C1 segment of cervical spinal cord (tissue), 14 donors: ENCODE results near the gene OR6F1.
"Not testable (repeated sequence)": the region's sequence is repeated elsewhere in the genome, so short reads cannot be mapped to it uniquely, and the experiment has no call there.

Experiments used
- DNase-seq, 14 donors: peaks; one replicate each; lab custom pipeline; 2025; lab: John Stamatoyannopoulos, UW

OR6F1 gene

GRCh38 chr1:247716546-247716945 lies at the start of gene OR6F1:
TSS of gene OR6F1 (minus strand) at chr1:247716646. CDS start at chr1:247712755, 3,891 bp downstream.
- no peak for DNase-seq

GRCh38 chr1:247760456-247760855 lies 44.0 kb upstream of the OR6F1 start, which contains the start of gene OR1C1:
TSS of gene OR1C1 (minus strand) at chr1:247760556. CDS start at chr1:247758406, 2,150 bp downstream.
- no peak for DNase-seq

DNA sequence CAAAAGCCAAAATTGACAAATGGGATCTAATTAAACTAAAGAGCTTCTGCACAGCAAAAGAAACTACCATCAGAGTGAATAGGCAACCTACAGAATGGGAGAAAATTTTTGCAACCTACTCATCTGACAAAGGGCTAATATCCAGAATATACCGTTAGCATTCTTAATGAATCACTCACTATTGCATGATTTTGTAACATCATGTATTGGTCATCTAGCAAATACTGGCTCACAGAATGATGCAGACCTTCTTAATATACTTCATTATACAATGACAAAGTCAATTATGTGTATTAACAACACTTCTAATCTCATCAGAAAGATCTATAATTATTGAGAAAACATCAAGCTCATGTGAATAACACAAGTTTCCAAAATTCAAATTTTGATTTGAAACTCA lies 37.9 kb upstream of the OR6F1 start:
- DNase-seq, result not testable (repeated sequence)

DNA sequence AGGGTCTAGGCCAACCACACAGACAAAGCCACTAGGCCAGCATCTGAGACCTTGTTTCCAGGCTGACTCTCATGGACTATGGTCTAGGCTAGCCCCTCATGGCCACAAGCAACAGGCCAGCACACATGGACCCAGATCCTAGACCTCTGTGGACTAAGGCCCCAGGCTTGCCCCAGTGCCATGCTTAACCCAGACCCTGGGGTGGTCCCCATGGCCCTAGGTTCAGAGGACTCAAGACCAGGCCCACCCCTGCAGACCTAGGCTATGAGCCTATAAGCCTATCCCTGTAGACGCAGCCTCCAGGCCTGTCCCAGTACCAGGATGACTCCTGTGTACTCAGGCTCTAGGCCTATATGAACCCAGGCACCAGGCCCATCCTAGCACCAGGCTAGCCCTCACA lies 33.4 kb upstream of the OR6F1 start:
- no peak for DNase-seq

DNA sequence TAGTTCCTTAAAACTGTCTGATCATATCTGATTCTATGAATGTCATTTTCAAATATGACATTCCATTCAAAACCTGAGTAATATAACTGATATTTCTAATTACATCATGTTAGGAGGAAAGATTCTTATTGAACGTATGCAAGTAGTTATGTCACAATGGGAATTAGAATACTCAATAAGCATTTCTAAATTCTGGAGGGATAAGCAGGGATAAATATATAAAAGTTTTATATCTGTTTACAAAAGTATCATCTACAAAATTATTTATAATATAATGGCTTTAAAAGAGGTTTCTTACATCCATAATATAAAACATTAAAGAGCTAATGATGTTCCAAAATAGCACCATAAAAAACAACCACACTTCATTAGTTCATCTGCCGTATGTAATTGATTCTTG lies 31.6 kb upstream of the OR6F1 start, which contains the start of gene OR14A2:
Gene OR14A2 (minus strand): TSS at position 101 of the 400 bp plus-strand sequence.
- DNase-seq, result no peak

DNA sequence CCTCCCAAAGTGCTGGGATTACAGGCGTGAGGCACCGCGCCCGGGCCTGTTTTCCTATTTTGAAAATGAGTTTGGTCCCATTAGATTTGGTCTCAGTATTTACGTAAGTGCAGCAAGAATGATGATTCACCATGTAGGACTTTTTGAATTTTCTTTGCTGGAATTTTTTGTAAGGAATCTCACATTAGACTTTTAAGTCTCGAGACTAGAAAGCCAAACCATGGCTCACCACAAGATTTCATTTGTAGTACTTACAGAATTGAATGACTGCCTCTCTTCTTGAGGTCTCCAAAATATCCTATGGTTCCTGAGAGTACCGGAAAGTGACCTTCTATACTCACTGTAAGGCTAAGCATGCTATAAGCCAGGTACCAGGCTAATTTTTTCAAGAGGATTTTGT lies 31.2 kb upstream of the OR6F1 start:
- DNase-seq, result no peak

DNA sequence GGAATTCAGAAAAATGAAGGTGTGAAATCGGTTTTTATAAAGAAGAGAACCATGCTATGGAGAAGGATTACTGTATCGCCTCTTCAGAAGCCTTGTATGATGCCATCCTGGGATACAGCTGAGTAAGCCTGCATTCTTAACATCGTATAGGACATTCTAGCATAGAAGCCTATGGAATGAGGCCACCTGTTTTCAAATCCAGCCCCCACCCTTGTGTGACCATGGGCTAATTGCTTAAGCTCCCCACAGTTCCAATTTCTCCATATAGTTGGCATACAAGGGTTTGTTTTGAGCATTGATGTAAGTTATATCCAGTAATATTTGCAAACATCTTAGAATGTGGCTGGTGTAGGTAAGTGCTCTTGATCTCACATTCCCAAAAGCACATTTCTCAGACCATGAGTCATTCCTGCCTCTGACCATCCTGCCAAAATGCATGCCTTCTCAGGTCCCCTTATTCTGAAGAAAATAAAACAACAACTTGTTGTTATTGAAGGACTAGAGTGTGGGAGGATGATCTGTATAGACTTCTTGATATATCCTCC lies 30.0 kb upstream of the OR6F1 start:
- no peak for DNase-seq

GRCh38 chr1:247742215-247742760 lies 25.8 kb upstream of the OR6F1 start:
- not testable (repeated sequence) for DNase-seq

DNA sequence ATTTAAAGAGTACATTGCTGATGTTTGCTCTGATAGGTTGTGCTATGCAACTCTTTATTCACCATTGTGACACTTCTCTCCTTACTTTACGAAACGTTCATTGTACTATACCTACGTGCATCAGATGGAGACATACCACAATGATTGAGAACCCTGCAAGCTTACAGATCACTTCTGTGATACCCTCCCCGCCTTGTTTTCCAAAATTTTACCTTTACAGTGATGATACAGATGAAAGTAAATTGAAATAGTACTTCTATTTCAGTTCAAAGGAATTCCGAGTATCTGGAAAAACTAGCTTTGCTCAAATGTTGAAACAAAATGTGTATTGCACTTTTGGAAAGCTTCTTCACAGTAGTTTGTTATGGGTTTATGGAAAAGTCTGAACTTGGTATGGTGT lies 25.3 kb upstream of the OR6F1 start:
- no peak for DNase-seq

DNA sequence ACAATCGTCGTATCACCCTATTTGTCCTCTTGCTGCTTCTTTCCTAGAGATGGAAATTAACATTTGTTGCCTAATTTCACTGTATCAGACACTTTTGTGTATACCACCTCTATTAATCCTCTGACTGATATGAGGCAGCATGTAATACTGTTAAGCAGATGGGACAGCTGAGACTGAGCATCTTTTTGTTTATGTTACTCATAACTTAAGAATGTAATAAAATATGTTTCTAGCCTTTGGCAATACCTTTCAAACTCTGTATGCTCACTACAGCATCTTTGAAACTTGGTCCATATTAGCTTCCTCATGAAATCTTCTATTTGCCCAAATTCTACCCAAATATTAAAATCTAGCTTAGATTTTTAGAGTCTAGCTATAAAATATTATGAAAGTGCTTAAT lies 24.3 kb upstream of the OR6F1 start:
- DNase-seq, result no peak

DNA sequence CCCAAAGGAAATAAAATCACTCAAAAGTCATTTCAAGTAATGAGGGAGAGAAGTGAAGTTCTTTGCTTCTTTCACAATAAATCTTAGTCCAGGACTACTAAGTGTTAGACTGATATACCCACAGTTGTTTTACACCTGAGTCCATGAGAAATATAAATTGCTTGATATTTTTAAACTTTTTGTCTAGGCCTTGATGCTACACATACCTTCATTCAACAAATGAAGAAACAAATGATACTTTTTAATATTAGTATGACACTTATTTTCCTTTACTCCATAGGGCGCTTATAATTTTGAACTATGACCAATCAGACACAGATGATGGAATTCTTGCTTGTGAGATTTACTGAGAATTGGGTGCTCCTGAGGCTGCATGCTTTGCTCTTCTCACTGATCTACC lies 21.9 kb upstream of the OR6F1 start, which contains the start of gene OR14K1:
Gene OR14K1 (plus strand): TSS at position 301 of the 400 bp plus-strand sequence. CDS start 0 bp downstream, at position 301.
- no peak for DNase-seq

DNA sequence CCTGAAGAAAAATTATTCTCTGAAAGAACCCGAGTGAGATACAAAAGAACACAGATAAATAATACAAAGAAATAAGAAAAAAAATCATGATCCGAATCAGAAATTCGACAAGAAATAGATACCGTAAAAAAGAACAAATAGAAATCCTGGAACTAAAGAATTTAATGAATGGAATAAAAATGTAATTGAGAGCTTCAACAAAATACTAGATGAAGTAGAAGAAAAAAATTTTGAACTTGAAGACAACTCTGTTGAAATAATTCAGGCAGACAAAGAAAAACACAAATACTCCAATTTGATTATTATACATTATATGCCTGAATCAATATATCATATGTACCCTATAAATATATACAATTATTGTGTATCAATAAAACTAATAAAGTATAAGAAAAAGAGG lies 4.8 kb upstream of the OR6F1 start:
- no peak for DNase-seq

- DNase-seq, result no peak
Observed at GRCh38 chr1:247713753-247714152, 2.7 kb downstream of the OR6F1 start.

DNA sequence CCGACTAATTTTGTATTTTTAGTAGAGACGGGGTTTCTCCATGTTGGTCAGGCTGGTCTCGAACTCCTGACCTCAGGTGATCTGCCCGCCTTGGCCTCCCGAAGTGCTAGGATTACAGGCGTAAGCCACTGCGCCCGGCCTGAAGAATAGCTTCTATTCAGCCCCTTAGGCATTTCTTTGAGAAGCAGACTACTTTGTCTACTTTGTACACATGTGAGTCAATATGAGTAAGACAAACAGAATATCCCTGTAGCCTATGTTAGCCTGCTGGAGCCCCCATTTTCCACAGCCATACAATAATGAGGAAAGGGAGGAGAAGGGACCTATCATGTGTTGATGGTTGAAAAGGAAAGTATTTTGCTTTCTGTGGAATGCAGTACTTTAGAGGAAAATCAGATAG lies 5.8 kb downstream of the OR6F1 start:
- DNase-seq, result not testable (repeated sequence)

GRCh38 chr1:247701338-247701737 lies 15.1 kb downstream of the OR6F1 start:
- no peak for DNase-seq

DNA sequence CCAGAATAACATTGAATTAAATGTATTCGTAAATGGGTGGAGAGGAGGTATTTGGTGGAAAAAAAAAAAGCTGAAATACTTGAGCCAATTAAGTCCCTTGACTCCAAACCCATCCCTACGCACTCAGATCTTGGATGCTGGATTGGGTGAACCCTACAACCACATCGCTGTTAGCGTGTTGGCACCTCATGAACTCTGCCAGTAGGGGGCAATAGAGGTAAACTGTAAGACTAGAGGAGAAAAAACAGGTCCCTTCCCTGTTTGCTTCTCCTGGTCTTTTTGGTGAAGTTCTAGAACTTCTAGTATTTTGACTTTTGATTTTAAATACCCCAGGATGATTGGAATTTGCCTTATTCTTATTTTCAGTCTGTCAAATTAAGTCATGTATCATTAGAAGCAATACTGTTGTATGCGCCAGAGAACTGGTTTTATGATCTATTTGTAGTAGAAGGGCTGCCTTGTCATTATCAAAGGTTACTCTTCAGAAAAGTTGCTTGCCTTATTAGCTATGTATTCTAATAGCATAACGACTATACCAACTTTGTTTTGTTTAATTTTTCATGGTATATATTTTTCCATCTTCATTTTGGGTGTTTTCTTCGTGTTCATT lies 35.1 kb downstream of the OR6F1 start:
- DNase-seq, result peak in 2 of 14 donors; percentile 2 to 8

DNA sequence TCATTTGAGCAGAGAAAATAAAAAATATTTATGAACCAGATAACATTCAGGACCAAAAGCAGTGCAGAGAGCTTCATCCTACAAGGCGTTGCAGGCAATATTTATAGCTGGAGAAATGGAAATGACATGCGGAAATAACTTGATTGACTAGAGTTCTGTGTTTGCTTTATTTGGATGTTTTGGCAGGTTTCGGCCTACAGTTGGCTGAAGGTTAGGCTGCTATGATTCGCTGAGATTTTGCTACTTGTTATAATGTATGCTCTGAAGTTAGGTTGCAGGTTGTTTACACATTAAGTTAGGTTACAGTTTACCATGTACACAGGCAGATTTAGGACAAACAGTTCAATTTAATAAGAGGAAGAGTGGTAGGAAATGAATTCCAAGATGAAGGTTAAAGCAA lies 36.3 kb downstream of the OR6F1 start:
- DNase-seq, result no peak

DNA sequence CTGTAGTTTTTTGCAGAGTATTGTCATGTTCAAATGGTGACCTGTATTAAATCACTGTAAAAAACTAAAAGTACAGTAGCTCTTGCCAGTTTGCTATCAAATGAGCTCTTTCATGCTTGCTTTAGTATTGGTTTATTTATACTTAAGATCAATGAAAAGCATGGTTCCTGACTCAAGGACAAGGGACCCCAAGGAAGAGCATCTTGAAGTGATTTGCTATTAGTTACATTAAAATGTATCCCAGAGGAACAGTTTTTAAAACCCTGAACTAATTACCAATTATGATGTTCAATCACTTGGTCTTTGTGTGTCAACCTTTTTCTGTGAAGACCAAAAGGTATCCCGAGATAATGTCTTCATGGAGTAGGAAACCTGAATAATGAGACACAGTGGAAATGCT lies 36.8 kb downstream of the OR6F1 start, which contains the start of gene OR13G1:
Gene OR13G1 (minus strand): TSS at position 101 of the 400 bp plus-strand sequence. CDS start 6,698 bp downstream, outside the sequence.
- DNase-seq, result no peak

DNA sequence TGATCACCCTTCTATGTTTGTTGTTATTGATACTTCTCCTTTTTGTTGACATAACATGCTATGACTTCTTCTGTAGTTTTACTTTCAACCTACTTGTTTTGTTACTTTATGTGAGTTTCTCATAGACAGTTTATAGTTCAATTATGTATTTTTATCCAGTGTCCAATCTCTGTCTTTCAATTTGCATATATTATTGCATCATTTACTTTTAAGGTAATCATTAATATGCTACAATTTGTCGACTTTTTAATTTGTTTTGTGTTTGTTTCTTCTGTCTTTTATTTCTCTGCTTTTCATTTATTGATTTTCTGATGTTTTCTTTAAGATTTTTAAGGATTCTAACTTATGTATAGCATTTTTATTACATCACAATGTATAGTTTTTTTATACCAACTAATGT lies 47.2 kb downstream of the OR6F1 start:
- DNase-seq, result no peak
